ENCODE data around the gene SERPINA1.

The SERPINA1 gene

GRCh38 chr14:94398536-94398935, 10.1 kb upstream of the SERPINA1 start:
- POLR2A ChIA-PET: no interaction called here
- no peak for DNase-seq (ENCODE audit: extremely low spot score)
- TF ChIP-seq BHLHE40 (IDR thresholded peaks at IDR 0.05; ENCODE audit: borderline replicate concordance) (no peak), ARNT (IDR thresholded peaks at IDR 0.05) (no peak), SUZ12 (IDR thresholded peaks at IDR 0.05) (no peak), HDGF (IDR thresholded peaks at IDR 0.05; ENCODE audit: borderline replicate concordance) (no peak), ZNF384 (IDR thresholded peaks at IDR 0.05) (no peak), LEF1 (IDR thresholded peaks at IDR 0.05; ENCODE audit: borderline replicate concordance) (no peak), NFRKB (IDR thresholded peaks at IDR 0.05) (no peak), L3MBTL2 (conservative IDR thresholded peaks at IDR 0.05) (no peak), SP1 (IDR thresholded peaks at IDR 0.05) (no peak), ELF4 (IDR thresholded peaks at IDR 0.05) (no peak), FOXK2 (IDR thresholded peaks at IDR 0.05) (no peak), FOXA1 (IDR thresholded peaks at IDR 0.05) (no peak), FOXM1 (IDR thresholded peaks at IDR 0.05; ENCODE audit: borderline replicate concordance) (no peak)
- TF ChIP-seq, protein P1, sequence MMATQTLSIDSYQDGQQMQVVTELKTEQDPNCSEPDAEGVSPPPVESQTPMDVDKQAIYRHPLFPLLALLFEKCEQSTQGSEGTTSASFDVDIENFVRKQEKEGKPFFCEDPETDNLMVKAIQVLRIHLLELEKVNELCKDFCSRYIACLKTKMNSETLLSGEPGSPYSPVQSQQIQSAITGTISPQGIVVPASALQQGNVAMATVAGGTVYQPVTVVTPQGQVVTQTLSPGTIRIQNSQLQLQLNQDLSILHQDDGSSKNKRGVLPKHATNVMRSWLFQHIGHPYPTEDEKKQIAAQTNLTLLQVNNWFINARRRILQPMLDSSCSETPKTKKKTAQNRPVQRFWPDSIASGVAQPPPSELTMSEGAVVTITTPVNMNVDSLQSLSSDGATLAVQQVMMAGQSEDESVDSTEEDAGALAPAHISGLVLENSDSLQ (IDR thresholded peaks at IDR 0.05): no peak
- CTCF ChIA-PET: no interaction called here

DNA sequence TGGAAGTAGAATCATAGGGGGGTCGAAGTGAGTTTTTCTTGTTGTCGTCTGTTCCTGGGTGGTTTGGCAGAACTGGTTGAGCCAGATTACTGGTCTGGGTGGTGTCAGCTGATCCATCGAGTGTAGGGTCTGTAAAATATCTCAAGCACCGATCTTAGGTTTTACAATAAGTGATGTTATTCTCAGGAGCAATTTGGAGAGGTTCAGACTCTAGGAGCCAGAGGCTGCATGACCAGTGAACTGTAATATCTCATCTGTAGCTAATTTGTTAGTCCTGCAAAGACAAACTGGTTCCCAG, 9.7 kb upstream of the SERPINA1 start:
- no peak for DNase-seq (ENCODE audit: extremely low spot score)
- ChIA-PET POLR2A (no interaction called here), CTCF (no interaction called here)
- TF ChIP-seq TARDBP (IDR thresholded peaks at IDR 0.05) (no peak), LEF1 (IDR thresholded peaks at IDR 0.05; ENCODE audit: borderline replicate concordance) (no peak), NFRKB (IDR thresholded peaks at IDR 0.05) (no peak), ZNF384 (IDR thresholded peaks at IDR 0.05) (no peak), ARNT (IDR thresholded peaks at IDR 0.05) (no peak), CTBP1 (IDR thresholded peaks at IDR 0.05; ENCODE audit: borderline replicate concordance) (no peak), FOXM1 (IDR thresholded peaks at IDR 0.05; ENCODE audit: borderline replicate concordance) (no peak), HDGF (IDR thresholded peaks at IDR 0.05; ENCODE audit: borderline replicate concordance) (no peak), SP1 (IDR thresholded peaks at IDR 0.05) (no peak), FOXK2 (IDR thresholded peaks at IDR 0.05) (no peak), L3MBTL2 (conservative IDR thresholded peaks at IDR 0.05) (no peak), BHLHE40 (IDR thresholded peaks at IDR 0.05; ENCODE audit: borderline replicate concordance) (no peak), SUZ12 (IDR thresholded peaks at IDR 0.05) (no peak), ELF4 (IDR thresholded peaks at IDR 0.05) (no peak), FOXA1 (IDR thresholded peaks at IDR 0.05) (no peak)
- TF ChIP-seq, protein P1 (IDR thresholded peaks at IDR 0.05): no peak

GRCh38 chr14:94397289-94398181, 9.1 kb upstream of the SERPINA1 start:
- ChIA-PET CTCF (no interaction called here), POLR2A (no interaction called here)
- DNase-seq (ENCODE audit: extremely low spot score): no peak
- no peak for TF ChIP-seq NFRKB (IDR thresholded peaks at IDR 0.05)
- TF ChIP-seq FOXK2 (IDR thresholded peaks at IDR 0.05): no peak
- TF ChIP-seq SUZ12 (IDR thresholded peaks at IDR 0.05): no peak
- TF ChIP-seq FOXM1 (IDR thresholded peaks at IDR 0.05; ENCODE audit: borderline replicate concordance): no peak
- TF ChIP-seq CTBP1 (IDR thresholded peaks at IDR 0.05; ENCODE audit: borderline replicate concordance): no peak
- no peak for TF ChIP-seq BHLHE40 (IDR thresholded peaks at IDR 0.05; ENCODE audit: borderline replicate concordance)
- TF ChIP-seq SP1 (IDR thresholded peaks at IDR 0.05): no peak
- TF ChIP-seq L3MBTL2 (conservative IDR thresholded peaks at IDR 0.05): no peak
- no peak for TF ChIP-seq ZNF384 (IDR thresholded peaks at IDR 0.05)
- no peak for TF ChIP-seq LEF1 (IDR thresholded peaks at IDR 0.05; ENCODE audit: borderline replicate concordance)
- no peak for TF ChIP-seq HDGF (IDR thresholded peaks at IDR 0.05; ENCODE audit: borderline replicate concordance)

- POLR2A ChIA-PET: no interaction called here
- TF ChIP-seq NFRKB (IDR thresholded peaks at IDR 0.05) (no peak), L3MBTL2 (conservative IDR thresholded peaks at IDR 0.05) (no peak), FOXK2 (IDR thresholded peaks at IDR 0.05) (no peak), BHLHE40 (IDR thresholded peaks at IDR 0.05; ENCODE audit: borderline replicate concordance) (no peak)
- TF ChIP-seq, protein P1 (IDR thresholded peaks at IDR 0.05): no peak
- CTCF ChIA-PET: no interaction called here
- no peak for DNase-seq (ENCODE audit: extremely low spot score)
Measured at GRCh38 chr14:94396628-94397225, 8.3 kb upstream of the SERPINA1 start.

DNA sequence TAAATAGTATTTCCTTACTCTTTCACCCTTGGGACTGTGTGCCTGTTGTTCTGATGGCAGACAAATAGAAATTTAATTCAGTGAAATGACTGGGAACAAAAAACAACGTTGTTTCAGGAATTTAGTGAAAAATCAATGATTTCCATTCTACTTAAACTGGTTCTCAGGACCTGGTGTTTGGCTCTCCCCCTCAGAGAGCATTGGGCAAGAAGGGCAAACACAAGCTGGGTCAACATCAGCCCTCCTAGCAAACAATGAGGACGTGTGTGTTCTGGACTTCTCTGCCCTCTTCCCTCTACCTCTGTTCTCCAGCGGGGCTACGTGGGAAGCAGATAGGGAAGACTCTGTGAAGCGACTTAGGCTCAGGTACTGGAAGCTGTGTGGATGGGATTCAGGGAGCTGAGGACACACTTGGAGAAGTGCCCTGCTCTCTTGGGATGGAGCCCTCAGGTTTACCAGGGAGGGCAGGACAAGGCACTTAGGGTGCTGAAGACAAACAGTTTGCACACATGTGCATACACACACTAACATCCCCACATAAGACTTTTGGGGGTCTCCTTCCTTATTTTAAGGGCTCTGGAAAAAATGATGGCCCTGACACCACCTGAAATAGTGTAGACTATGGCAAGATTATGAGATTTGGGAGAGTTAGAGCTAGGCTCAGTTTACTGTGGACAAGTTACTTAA, 7.6 kb upstream of the SERPINA1 start:
- POLR2A ChIA-PET: no interaction called here
- DNase-seq (ENCODE audit: extremely low spot score): no peak
- TF ChIP-seq SP1 (IDR thresholded peaks at IDR 0.05): no peak
- no peak for TF ChIP-seq FOXK2 (IDR thresholded peaks at IDR 0.05)
- TF ChIP-seq FOXA1 (IDR thresholded peaks at IDR 0.05): no peak
- no peak for TF ChIP-seq FOXM1 (IDR thresholded peaks at IDR 0.05; ENCODE audit: borderline replicate concordance)
- TF ChIP-seq ZNF384 (IDR thresholded peaks at IDR 0.05): no peak
- no peak for TF ChIP-seq LEF1 (IDR thresholded peaks at IDR 0.05; ENCODE audit: borderline replicate concordance)
- CTCF ChIA-PET: no interaction called here

Data from HEK293T (cell line).